ENCODE results near the gene RANBP9. TPM values are rescaled to one million over a fixed set of nuclear protein-coding genes. Genes with fewer than 3 reads are reported as not detected.

RANBP9 gene
- total and polyA plus RNA-seq, 4 experiments from 2014 or later: 3.4 to 52.9 (median 29.9) TPM

DNA sequence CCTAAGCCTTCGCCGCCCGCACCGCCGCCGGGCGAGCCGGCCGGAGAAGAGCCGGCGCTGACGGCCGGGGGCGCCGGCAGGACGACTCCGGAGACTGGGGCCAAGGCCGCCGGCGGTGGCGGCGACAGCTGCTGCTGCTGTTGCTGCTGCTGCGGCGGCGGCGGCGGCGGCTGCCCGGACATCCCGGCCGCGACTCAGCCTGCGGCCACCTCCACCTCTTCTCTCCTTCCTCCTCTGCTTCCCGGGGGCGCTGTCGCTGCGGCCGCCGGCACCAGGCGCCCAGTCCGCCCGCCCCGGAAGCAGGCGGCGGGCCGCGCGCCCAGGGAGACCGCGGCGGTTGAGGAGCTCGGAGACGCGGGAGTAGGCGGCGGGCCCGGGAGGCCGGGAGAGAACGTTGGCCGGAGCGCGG is 307 bp downstream of the RANBP9 start:
- Histone ChIP-seq H3K27me3 (ENCODE audit: insufficient read depth, low read length) (no peaks in the 10 kb centered on the region), H3K4me3 (ENCODE audit: low read length in 2 of 2) (peak overlapping the region in 1 of 2 donors; percentile 29), H3K27ac (ENCODE audit: low read depth, low read length) (peak overlapping the region; percentile 50), H3K9me3 (ENCODE audit: control insufficient read depth in 1 of 2, low read length in 2 of 2) (no peaks in the 10 kb centered on the region), H3K36me3 (ENCODE audit: insufficient read depth, low read length) (no peaks in the 10 kb centered on the region), H3K4me1 (ENCODE audit: insufficient read depth, low read length) (peaks cover 50% of the 10 kb centered on the region)
- peak overlapping the region in 4 of 8 donors; percentile 26 to 78 (median 60) for H3K4me3 Mint-ChIP-seq
- DNase-seq: peak in 1 of 5 donors; percentile 75
- intact Hi-C loops (cut with micrococcal nuclease): loop anchor here (2.0 to 5.0 kb wide), 4 partner anchors 31 to 1536 kb away; partner anchors contain the start of genes CD83, GFOD1 and JARID2
- no peaks in the 10 kb centered on the region for H3K27me3 Mint-ChIP-seq
- POLR2A ChIA-PET (ENCODE audit: partially characterized antibody): interaction anchor here (0.8 to 5.6 kb wide), 20 partner anchors 12 to 137 kb away, joined by 3 to 128 read pairs (median 17); partner anchors contain the start of genes MCUR1, NOL7 and SIRT5
- H3K9me3 Mint-ChIP-seq: peaks cover 0 to 2% (median 0%) of the 10 kb centered on the region in 8 donors
- H3K27ac Mint-ChIP-seq: peak overlapping the region in 3 of 7 donors; percentile 13 to 99 (median 64)
- H3K4me1 Mint-ChIP-seq: peaks cover 28 to 73% (median 45%) of the 10 kb centered on the region in 4 donors
- H3K36me3 Mint-ChIP-seq: peaks cover 4 to 19% of the 10 kb centered on the region in 2 donors
- CTCF ChIA-PET (ENCODE audit: partially characterized antibody): interaction anchor here (0.5 to 5.4 kb wide), 8 partner anchors 15 to 96 kb away, joined by 3 to 34 read pairs (median 5); partner anchors contain the start of gene NOL7

- peak overlapping the region; percentile 90 to 97 (median 94) for H3K27ac Mint-ChIP-seq
- Histone ChIP-seq H3K27ac (ENCODE audit: low read depth, low read length) (peak overlapping the region; percentile 69), H3K9me3 (ENCODE audit: control insufficient read depth in 1 of 2, low read length in 2 of 2) (no peaks in the 10 kb centered on the region), H3K4me3 (ENCODE audit: low read length in 2 of 2) (peak overlapping the region; percentile 43 to 69), H3K36me3 (ENCODE audit: insufficient read depth, low read length) (no peaks in the 10 kb centered on the region), H3K4me1 (ENCODE audit: insufficient read depth, low read length) (peaks cover 49% of the 10 kb centered on the region), H3K27me3 (ENCODE audit: insufficient read depth, low read length) (no peaks in the 10 kb centered on the region)
- peaks cover 0 to 2% (median 0%) of the 10 kb centered on the region in 8 donors for H3K9me3 Mint-ChIP-seq
- H3K4me3 Mint-ChIP-seq: peak overlapping the region; percentile 90 to 98 (median 95)
- peaks cover 4 to 19% of the 10 kb centered on the region in 2 donors for H3K36me3 Mint-ChIP-seq
- POLR2A ChIA-PET (ENCODE audit: partially characterized antibody): interaction anchor here (0.7 to 5.6 kb wide), 23 partner anchors 13 to 136 kb away, joined by 3 to 128 read pairs (median 6); partner anchors contain the start of genes MCUR1, NOL7 and SIRT5
- intact Hi-C loops (cut with micrococcal nuclease): loop anchor here (1.0 to 5.0 kb wide), 5 partner anchors 22 to 1537 kb away; partner anchors contain the start of genes CD83, GFOD1 and JARID2
- H3K27me3 Mint-ChIP-seq: no peaks in the 10 kb centered on the region
- H3K4me1 Mint-ChIP-seq: peaks cover 29 to 69% (median 44%) of the 10 kb centered on the region in 4 donors
- CTCF ChIA-PET (ENCODE audit: partially characterized antibody): interaction anchor here (0.8 to 5.4 kb wide), 8 partner anchors 10 to 95 kb away, joined by 3 to 34 read pairs (median 6); partner anchors contain the start of gene NOL7
- DNase-seq: peak in 3 of 5 donors; percentile 13 to 51 (median 22)
These were observed 897 bp downstream of the RANBP9 start for GRCh38 chr6:13710552-13711323.

GRCh38 chr6:13709689-13710551 is 1.7 kb downstream of the RANBP9 start:
- H3K9me3 Mint-ChIP-seq: peaks cover 0 to 2% (median 0%) of the 10 kb centered on the region in 8 donors
- POLR2A ChIA-PET (ENCODE audit: partially characterized antibody): interaction anchor here (0.7 to 5.6 kb wide), 24 partner anchors 9 to 382 kb away, joined by 3 to 128 read pairs (median 5); partner anchors contain the start of genes MCUR1, NOL7, SIRT5 and TBC1D7
- intact Hi-C loops (cut with micrococcal nuclease): loop anchor here (1.0 to 5.0 kb wide), 6 partner anchors 15 to 1537 kb away; partner anchors contain the start of genes CD83, GFOD1 and JARID2
- H3K4me3 ChIP-seq (ENCODE audit: low read length in 2 of 2): peak overlapping the region; percentile 43 to 69
- H3K36me3 Mint-ChIP-seq: peaks cover 4 to 19% of the 10 kb centered on the region in 2 donors
- no peaks in the 10 kb centered on the region for H3K27me3 ChIP-seq (ENCODE audit: insufficient read depth, low read length)
- peak overlapping the region; percentile 90 to 97 (median 94) for H3K27ac Mint-ChIP-seq
- no peaks in the 10 kb centered on the region for H3K27me3 Mint-ChIP-seq
- no peaks in the 10 kb centered on the region for H3K9me3 ChIP-seq (ENCODE audit: control insufficient read depth in 1 of 2, low read length in 2 of 2)
- CTCF ChIA-PET (ENCODE audit: partially characterized antibody): interaction anchor here (0.8 to 5.4 kb wide), 12 partner anchors 9 to 94 kb away, joined by 3 to 34 read pairs (median 4); partner anchors contain the start of gene NOL7
- H3K27ac ChIP-seq (ENCODE audit: low read depth, low read length): peak overlapping the region; percentile 69
- H3K36me3 ChIP-seq (ENCODE audit: insufficient read depth, low read length): no peaks in the 10 kb centered on the region
- peaks cover 46% of the 10 kb centered on the region for H3K4me1 ChIP-seq (ENCODE audit: insufficient read depth, low read length)
- peak; percentile 27 to 62 (median 36) for DNase-seq
- H3K4me1 Mint-ChIP-seq: peaks cover 26 to 61% (median 39%) of the 10 kb centered on the region in 4 donors
- peak overlapping the region; percentile 90 to 98 (median 95) for H3K4me3 Mint-ChIP-seq

DNA sequence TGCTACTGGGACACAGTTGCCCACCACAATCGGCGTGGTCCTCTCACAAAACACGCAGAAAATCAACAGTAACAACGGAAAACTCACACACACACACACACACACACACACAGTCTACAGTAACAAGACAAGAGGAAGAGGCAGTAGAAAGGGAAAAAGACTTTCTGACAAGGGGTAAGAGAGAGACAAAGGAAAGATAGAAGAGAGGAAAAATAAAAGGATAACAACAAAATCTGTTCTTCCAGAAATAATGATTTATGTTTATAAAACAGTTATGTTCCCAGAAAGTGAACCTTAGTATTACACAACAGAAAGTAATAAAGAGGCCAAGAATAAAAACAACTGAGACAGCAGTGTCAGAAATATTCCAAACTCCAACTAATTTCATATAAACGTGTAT is 2.9 kb downstream of the RANBP9 start:
- no peaks in the 10 kb centered on the region for H3K27me3 ChIP-seq (ENCODE audit: insufficient read depth, low read length)
- H3K36me3 ChIP-seq (ENCODE audit: insufficient read depth, low read length): no peaks in the 10 kb centered on the region
- no peaks in the 10 kb centered on the region for H3K9me3 ChIP-seq (ENCODE audit: control insufficient read depth in 1 of 2, low read length in 2 of 2)
- H3K36me3 Mint-ChIP-seq: peaks cover 4 to 19% of the 10 kb centered on the region in 2 donors
- H3K27ac ChIP-seq (ENCODE audit: low read depth, low read length): peak overlapping the region; percentile 69
- no peaks in the 10 kb centered on the region for H3K27me3 Mint-ChIP-seq
- peaks cover 0 to 2% (median 0%) of the 10 kb centered on the region in 8 donors for H3K9me3 Mint-ChIP-seq
- ChIA-PET POLR2A (ENCODE audit: partially characterized antibody) (interaction anchor here (0.5 to 5.6 kb wide), 10 partner anchors 10 to 134 kb away, joined by 3 to 128 read pairs (median 38); partner anchors contain the start of genes NOL7 and SIRT5), CTCF (ENCODE audit: partially characterized antibody) (interaction anchor here (1.1 to 5.4 kb wide), 5 partner anchors 19 to 93 kb away, joined by 3 to 34 read pairs (median 5); partner anchors contain the start of gene NOL7)
- DNase-seq: no peak
- H3K4me1 Mint-ChIP-seq: peaks cover 25 to 55% (median 39%) of the 10 kb centered on the region in 4 donors
- peak overlapping the region; percentile 90 to 97 (median 94) for H3K27ac Mint-ChIP-seq
- peaks cover 54% of the 10 kb centered on the region for H3K4me1 ChIP-seq (ENCODE audit: insufficient read depth, low read length)
- H3K4me3 Mint-ChIP-seq: peak overlapping the region; percentile 90 to 98 (median 95)
- peak overlapping the region; percentile 43 to 69 for H3K4me3 ChIP-seq (ENCODE audit: low read length in 2 of 2)
- intact Hi-C loops (cut with micrococcal nuclease): loop anchor here (2.0 kb wide), 1 partner anchor 14 kb away; no protein-coding TSS in a partner anchor

- H3K4me1 ChIP-seq (ENCODE audit: insufficient read depth, low read length): peaks cover 80% of the 10 kb centered on the region
These were observed 8.1 kb downstream of the RANBP9 start for GRCh38 chr6:13703496-13703895.

GRCh38 chr6:13702809-13703302 is 8.8 kb downstream of the RANBP9 start:
- H3K9me3 ChIP-seq (ENCODE audit: control insufficient read depth in 1 of 2, low read length in 2 of 2): no peaks in the 10 kb centered on the region
- no peaks in the 10 kb centered on the region for H3K9me3 Mint-ChIP-seq
- intact Hi-C loops (cut with micrococcal nuclease): no loop called here
- no peak for DNase-seq
- no peak overlapping the region for H3K27ac Mint-ChIP-seq
- H3K27ac ChIP-seq (ENCODE audit: low read depth, low read length): no peak overlapping the region
- H3K36me3 ChIP-seq (ENCODE audit: insufficient read depth, low read length): no peaks in the 10 kb centered on the region
- H3K4me3 Mint-ChIP-seq: no peak overlapping the region
- H3K36me3 Mint-ChIP-seq: peaks cover 4 to 5% of the 10 kb centered on the region in 2 donors
- peaks cover 28 to 50% (median 36%) of the 10 kb centered on the region in 4 donors for H3K4me1 Mint-ChIP-seq
- ChIA-PET POLR2A (ENCODE audit: partially characterized antibody) (interaction anchor here (1.1 to 2.1 kb wide), 5 partner anchors 7 to 88 kb away, joined by 3 to 12 read pairs (median 4); partner anchors contain the start of genes NOL7 and RANBP9), CTCF (ENCODE audit: partially characterized antibody) (interaction anchor here (2.1 kb wide), 1 partner anchor 7 kb away, joined by 9 read pairs; no protein-coding TSS in a partner anchor)
- peaks cover 80% of the 10 kb centered on the region for H3K4me1 ChIP-seq (ENCODE audit: insufficient read depth, low read length)
- no peaks in the 10 kb centered on the region for H3K27me3 ChIP-seq (ENCODE audit: insufficient read depth, low read length)
- no peak overlapping the region for H3K4me3 ChIP-seq (ENCODE audit: low read length in 2 of 2)
- no peaks in the 10 kb centered on the region for H3K27me3 Mint-ChIP-seq

More at GRCh38 chr6:13703496-13703895, 8.1 kb downstream of the RANBP9 start:
- Mint-ChIP-seq H3K27me3 (no peaks in the 10 kb centered on the region), H3K4me1 (peaks cover 31 to 52% (median 37%) of the 10 kb centered on the region in 4 donors), H3K27ac (no peak overlapping the region), H3K4me3 (no peak overlapping the region), H3K36me3 (peaks cover 2 to 4% of the 10 kb centered on the region in 2 donors), H3K9me3 (no peaks in the 10 kb centered on the region)
- H3K4me3 ChIP-seq (ENCODE audit: low read length in 2 of 2): no peak overlapping the region
- H3K27me3 ChIP-seq (ENCODE audit: insufficient read depth, low read length): no peaks in the 10 kb centered on the region
- H3K36me3 ChIP-seq (ENCODE audit: insufficient read depth, low read length): no peaks in the 10 kb centered on the region
- intact Hi-C loops (cut with micrococcal nuclease): no loop called here
- CTCF ChIA-PET (ENCODE audit: partially characterized antibody): interaction anchor here (1.0 to 2.1 kb wide), 2 partner anchors 8 to 87 kb away, joined by 3 to 9 read pairs; no protein-coding TSS in a partner anchor
- DNase-seq: no peak
- H3K27ac ChIP-seq (ENCODE audit: low read depth, low read length): no peak overlapping the region
- POLR2A ChIA-PET (ENCODE audit: partially characterized antibody): interaction anchor here (0.9 to 2.1 kb wide), 5 partner anchors 8 to 88 kb away, joined by 3 to 12 read pairs (median 4); partner anchors contain the start of genes NOL7 and RANBP9
- H3K9me3 ChIP-seq (ENCODE audit: control insufficient read depth in 1 of 2, low read length in 2 of 2): no peaks in the 10 kb centered on the region
